Measurements from ENCODE around the gene EGFL8.

EGFL8 gene

DNA sequence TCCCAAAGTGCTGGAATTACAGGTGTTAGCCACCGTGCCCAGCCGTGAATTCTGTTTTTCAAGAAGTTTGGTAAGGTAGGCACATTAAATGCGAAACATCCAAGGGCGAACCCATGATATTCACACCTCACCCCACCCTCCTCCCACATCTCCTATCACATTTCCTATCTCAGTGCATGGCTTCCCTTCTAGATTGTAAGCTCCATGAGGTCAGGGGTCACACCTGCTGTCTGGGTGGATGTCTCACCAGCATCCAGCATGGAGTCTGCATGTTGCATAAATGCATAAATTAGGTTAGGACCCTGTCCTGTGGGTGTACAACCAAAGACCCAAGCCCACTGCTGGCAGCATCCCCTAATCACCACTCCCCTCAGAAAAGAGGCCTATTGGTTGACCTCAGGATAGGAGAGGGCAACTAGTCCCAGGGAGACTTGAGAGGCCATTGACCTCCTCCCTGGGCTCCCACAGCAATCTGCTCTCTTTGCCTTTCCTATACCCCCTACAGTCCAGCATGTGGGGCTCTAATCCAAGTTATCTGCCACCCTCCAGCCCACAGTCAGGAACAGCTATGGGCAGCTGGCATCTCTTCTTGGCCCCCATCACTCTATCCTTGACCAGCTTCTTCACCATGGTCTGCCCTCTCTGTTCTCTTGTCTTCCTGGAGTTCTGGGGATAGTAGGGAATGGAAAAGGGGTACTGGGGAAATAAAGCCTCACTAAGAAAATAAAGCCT, 16.8 kb upstream of the EGFL8 start:
- no peak for DNase-seq

DNA sequence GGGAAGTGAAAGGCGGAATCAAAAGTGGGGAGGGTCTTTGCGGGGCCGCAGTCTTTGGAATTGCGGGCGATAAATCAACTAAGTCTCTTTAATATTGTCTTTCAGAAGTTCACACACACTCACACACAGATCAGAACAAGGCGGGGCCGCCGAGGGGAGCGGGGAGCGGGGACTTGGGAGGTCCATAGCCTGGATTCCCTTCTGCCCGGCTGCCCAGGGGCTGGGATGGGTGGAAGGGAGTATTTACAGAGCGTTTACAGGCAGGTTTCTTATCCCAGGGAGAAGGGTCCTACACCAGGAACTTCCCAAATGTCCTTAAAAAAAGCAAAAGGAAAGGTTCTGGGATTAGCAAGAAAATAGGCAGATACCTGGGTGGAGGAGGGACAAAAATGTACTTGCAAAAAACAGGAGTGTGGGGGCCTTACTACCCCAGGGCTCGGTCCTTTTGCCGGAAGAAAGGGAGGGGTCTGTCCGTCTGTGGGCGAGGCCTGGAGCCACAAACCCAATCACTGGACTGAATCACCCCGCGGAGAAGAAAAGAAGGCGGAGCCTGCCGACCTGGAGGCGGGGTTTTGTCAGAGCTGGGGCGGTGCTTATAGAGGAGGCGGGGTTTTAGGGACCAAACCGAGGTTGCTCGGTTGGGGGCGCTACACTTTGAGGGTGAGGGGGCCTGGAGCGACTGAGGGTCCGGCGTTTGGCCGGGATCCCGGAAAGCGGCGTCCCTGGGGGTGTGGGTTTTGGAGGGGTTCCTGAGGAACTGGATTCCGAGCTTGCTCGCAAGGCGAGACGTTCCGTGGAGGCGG, 15.9 kb upstream of the EGFL8 start:
- no peak for DNase-seq

DNA sequence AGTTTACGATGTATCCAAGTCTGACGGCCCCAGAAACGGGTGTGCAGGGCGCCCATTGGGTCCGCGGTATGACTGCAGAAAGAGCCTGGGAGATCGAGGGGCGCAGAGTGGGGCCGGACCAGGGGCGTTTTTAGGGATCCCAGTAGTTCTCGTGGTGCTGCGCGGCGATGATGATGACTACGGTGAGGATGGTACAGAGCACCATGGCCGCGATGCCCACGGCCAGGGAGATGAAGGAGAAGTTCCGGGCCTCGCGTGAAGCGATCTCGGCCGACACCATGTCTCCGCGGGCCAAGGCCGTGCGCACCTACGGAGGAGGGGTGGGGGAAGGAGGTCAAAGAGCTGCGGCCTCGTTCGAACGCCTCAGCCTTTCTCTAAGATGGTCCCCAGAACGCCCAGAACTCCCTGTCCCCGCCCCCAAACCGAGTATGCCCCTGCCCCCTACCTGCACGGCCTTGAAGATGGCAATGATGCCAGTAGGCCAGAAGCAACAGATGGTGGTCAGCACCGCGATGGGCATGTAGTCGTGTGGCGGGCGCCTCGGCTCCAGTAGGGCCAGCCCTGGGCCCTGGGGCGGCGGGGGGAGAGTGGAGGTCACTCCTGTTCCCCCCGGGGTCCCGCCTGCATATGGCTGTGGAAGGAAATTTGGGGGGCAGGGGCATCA, 15.2 kb upstream of the EGFL8 start:
- no peak for DNase-seq

DNA sequence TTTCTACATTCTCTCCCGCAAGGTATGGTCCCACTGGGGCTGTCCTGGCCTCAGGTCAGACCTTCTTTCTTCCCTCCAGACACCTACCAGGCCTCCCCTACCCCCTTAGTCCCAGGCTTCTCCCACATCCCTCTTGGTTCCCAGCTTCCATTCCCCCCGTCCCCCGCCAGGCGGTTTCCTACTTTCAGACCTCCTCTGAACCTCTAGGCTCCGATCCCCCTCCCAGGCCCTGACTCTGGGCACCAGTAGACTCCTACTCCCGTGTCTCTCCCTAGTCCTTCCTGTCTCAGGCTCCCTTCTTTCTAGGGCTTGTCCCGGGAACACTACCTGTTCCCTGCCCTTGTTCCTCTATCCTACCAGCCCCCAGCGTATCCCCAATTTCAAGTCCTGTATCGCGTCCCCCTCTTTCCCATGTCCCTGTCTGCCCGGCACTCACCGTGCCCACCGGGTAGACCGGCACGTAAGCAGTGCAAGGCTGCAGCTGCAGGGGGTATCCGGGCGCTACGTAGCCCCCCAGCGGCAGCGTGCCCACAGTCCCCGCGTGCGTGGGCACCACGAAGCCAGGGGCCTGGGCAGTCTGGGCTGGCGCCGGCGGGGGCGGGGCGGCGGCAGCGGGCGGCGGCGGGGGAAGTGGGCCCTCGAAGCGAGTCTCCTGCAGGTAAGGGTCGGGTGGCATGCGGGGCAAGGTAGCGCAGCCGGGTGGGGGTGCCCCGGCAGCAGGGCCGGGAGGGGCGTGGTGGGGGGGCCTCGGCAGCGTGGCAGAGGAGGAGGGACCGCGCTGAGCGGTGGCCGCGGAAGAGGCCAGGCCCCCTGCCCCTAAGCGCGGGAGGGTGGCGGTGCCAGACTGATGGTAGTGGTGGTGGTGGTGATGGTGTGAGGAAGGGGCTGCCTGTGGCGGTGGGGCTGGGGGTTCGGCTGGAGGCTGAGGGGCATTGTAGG, 14.2 kb upstream of the EGFL8 start:
- no peak for DNase-seq

DNA sequence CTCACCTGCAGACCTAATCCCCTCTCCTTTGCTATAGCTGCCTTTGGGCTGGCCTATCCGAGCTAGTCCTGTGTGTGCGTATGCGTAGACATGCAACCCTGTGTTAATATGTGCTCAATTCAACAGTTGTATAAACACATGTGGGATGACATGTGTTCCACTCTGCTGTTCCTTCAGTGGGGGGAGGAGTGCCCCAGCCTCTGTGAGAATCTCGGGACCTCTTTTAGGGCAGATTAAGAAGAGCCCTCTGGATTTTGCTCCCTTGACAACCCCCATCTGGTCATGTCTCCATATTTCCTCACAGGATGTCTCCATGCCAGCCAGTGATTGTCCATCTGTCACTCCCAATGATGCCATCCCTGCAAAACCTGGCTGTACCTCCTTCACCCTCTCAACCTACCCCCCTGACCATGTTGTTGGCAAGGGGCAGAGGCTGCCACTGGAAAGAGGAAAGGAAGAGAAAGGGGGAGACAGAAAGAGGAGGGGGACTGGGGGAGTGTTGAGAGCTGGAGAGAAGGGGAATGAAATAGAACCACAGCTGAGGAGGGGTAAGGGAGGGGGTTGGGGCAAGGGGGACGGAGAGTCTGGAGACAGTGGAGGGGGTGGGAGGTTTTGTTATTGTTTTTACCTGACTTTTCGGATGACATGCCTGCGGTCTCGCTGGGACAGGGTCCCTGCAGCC, 13.1 kb upstream of the EGFL8 start:
- DNase-seq, result no peak

DNA sequence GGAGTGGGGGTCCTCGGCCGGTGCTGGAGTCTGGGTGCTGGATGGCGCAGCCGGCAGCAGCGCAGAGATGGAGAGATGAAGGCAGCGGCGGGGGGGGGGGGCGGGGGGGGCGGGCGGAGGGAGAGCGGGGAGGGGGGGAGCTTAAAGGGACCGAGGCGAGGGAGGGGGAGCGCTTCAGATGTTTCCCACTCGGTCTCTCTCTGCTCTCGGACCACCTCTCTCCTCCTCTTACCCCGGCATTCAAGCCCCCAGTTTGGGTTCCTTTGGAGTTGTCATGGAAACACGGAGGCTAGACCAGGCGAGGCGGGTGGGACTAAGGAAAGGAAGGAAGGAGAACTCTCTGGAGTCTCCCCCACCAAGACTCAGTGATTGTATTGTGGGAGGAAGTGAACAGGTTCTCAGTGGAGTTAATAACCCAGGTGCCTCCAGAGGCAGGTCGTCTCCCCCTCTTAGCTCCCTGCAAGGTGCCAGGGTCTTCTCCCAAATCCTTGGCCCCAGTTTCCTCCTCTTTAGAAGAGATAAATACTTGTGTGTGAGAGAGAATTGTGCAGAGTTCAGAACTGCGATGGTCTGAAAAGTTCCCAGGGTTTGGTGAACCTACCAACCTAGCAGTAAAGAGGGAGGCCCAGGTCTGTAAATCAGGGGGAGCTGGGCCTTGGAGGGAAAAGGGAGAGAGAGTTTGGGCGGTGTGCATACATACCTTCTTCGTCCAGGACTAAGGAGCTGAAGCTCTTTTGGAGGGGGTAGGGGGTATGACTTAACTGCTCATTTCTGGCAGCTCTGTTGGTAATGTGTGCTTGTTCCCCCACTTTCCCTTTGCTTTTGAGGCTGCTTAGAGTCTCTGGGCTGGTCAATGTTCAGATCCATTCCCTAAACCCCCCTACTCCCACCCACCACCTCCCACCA, 12.3 kb upstream of the EGFL8 start, which contains the start of gene PRRT1:
Gene PRRT1 (minus strand): TSS at position 77 of the 906 bp plus-strand sequence. CDS start 112 bp downstream, outside the sequence.
- no peak for DNase-seq

DNA sequence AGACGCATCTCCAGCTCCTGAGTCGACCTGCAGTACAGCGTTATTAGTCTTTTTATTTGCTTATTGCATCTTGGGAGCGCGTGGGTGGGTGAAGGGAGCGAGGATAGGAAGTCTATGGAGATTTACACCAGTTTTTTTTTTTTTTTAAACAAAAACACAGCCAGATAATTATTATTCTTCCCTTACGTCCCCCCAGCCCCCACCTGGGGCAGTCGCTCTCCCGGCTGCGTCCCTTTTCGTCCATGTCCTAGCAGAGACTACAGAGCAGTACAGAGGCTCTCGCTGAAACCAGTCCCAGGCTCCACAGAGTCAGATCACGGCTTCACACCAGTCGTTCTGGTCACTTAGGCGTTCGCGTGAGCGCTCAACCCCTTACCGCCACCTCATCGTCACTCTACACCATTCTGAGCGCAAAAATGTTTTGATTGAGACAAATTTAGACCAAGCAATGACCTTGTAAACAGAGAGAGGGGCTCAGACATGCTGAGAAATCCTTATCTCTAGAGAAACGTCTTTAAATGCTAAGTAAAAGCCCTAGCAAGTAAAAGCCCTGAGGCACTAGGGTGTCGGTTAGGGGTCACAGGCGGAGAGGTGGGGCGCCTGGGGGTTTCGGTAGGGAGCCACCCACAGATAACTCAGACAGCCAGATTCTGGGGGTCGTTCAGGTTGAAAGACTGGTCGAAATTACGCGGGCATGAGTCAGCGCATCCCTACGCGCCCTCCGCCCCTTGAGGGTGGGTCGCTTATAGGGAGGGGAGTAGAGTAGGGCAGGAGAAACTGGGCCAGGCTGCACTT, 11.4 kb upstream of the EGFL8 start:
- peak; percentile 31 for DNase-seq

DNA sequence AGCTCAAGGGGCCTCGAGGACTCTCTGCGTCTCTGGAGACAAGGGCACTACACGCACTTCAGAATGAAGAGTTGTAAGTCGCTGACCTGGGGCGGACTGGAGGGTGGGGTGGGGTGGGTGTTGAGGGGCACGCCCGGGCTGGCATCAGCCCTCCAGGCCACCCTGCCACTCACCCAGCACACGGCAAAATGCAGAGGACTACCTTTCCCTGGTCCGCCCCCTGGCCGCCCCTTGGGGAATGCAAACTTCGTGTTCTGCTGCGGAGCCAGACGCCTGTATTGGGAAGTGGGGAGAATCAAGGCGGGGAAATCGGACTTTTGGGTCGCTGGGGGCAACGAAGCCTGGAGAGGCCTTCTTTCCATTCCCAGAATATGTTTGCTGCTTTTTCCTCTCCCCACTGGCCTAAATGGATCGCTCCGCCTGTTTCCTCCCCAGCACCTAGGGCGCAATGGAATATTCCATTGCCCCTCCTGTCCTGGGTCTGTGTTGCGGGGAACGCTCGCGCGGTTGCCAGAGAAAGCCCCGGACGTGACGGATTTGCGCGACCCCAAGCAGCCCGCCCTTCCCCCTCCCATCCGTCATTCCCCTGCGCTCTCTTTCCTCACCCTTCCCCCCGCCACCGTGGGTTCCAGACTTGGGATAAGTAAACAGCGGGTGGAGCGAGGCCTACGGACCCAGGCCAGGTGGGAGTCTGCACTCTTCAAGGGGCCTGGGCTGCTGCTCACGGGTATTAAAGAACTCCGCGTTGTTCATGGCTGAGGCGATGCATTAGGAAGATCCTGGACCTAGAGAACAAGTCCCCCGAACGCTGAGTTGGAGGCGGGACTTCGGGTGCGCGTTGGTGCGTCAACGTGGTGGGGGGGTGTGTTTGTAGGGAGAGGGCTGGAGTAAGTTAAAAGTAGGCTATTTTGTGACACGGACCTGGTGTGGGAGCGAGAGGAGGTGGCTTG, 10.6 kb upstream of the EGFL8 start, which contains the start of gene PPT2:
Gene PPT2 (plus strand): TSS at position 578 of the 950 bp plus-strand sequence. CDS start 454 bp downstream, outside the sequence.
- peak; percentile 93 for DNase-seq

DNA sequence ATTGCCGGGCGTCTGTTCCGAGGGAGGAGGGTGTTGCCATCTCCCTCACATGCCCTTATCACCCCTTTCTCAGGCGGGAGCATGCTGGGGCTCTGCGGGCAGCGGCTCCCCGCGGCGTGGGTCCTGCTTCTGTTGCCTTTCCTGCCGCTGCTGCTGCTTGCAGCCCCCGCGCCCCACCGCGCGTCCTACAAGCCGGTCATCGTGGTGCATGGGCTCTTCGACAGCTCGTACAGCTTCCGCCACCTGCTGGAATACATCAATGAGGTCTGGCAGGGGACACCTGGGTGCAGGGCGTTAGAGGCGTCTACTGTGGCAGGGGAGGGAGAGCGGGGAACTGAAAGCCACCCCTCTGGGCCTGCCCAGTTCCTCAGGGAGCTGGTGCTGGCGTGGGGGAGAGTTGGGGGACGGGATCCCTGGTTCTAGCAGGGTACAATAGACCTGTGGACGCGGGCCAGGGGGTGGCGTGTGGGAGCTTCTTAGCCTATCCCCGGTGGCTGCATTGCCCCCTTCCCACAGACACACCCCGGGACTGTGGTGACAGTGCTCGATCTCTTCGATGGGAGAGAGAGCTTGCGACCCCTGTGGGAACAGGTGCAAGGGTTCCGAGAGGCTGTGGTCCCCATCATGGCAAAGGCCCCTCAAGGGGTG, 9.8 kb upstream of the EGFL8 start:
- DNase-seq, result peak; percentile 53

DNA sequence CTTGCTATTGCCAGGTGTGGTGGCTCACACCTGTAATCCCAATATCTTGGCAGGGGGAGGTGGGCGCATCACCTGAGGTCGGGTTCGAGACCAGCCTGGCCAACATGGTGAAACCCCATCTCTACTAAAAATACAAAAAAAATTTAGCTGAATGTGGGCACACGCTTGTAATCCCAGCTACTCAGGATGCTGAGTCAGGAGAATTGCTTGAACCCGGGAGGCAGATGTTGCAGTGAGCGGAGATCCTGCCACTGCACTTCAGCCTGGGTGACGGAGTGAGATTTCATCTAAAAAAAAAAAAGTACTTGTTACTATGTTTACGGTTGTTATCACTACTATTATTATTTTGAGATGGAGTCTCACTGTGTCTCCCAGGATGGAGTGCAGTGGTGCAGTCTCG, 7.5 kb upstream of the EGFL8 start:
- no peak for DNase-seq

DNA sequence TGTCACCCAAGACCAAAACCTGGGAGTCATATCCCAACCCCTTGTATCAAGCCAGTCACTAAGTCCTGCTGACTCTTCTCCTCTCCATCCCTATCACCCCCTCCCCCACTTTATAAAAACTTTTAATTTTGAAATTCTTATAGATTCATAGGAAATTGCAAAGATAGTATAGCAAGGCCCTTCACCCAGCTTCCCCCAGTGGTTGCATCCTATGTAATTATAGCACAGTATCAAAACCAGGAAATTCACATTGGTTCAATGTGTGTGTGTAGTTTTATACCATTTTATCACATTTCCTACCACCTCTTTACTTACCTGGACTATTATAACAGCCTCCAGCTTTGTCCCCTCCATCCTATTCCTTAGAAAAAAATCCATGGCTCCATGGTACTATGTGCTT, 6.3 kb upstream of the EGFL8 start:
- no peak for DNase-seq

DNA sequence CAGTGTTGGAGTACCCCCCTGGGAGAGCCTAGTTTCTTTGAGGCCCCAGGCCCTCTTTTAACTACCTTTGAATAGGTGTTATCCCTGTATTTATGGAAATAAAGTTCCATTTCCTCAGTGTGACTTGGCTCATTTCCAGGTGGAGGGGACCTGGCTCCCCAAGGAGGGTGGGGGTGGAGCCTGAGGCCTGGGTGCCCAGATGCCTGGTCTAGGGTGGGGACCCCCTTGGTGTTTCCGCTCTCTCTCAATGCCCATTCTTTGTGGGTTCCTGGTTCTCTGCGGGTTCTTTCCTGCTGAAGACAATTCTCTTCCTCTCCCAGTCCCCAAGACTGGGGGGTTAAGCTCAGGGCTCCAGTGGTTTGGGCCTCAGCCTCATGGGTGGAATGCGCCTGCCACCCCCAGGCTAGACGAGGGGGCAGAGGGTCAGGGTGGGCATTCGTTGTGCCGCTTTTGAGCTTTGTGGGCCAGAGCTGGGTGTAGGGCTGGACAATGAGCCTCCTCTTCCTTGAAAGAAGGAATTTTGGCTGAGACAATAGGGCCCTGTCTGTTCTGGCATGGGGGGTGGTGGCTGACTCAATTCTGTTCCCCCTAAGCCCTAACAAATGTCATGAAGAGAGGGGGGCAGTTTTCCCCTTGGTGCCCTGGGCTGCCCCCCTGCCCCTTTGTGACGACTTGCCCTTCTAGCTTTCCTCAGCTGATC, 686 bp upstream of the EGFL8 start:
- no peak for DNase-seq

DNA sequence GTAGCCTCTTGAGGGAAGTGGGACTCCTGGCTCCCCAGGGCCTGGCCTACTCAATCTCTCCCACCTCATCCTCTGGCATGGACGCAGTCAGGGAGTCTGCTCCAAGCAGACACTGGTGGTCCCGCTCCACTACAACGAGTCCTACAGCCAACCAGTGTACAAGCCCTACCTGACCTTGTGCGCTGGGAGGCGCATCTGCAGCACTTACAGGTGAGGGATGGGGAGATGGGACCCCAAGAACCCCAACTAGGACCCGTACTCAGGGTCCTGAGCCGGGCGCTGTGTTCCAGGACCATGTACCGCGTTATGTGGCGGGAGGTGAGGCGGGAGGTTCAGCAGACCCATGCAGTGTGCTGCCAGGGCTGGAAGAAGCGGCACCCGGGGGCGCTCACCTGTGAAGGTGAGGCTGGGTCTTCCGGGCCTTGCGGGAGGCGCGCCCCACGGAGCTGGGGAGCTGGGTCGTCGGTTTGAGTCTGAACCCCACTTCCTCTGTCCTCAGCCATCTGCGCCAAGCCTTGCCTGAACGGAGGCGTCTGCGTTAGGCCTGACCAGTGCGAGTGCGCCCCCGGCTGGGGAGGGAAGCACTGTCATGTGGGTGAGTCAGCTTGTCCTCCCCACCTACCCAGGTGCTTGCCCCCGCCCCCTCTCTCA, 2.1 kb downstream of the EGFL8 start:
- DNase-seq, result no peak

DNA sequence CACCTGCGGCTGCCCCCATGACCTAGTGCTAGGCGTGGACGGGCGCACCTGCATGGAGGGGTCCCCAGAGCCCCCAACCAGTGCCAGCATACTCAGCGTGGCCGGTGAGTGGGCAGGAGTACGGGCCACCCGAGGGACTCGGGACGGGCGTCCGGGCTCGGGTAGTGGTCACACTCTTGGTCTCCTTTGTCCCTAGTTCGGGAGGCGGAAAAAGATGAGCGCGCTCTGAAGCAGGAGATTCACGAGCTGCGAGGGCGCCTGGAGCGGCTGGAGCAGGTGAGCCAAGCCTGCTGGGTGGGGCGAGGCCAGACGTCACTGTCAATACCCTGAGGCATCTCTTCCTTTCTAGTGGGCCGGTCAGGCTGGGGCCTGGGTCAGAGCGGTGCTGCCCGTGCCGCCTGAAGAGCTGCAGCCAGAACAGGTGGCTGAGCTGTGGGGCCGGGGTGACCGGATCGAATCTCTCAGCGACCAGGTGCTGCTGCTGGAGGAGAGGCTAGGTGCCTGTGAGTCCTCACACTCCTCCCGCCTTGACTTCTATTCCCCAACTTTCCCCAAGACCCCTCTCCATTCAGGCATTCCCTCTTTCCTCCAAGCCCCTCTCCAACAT, 2.9 kb downstream of the EGFL8 start:
- no peak for DNase-seq

DNA sequence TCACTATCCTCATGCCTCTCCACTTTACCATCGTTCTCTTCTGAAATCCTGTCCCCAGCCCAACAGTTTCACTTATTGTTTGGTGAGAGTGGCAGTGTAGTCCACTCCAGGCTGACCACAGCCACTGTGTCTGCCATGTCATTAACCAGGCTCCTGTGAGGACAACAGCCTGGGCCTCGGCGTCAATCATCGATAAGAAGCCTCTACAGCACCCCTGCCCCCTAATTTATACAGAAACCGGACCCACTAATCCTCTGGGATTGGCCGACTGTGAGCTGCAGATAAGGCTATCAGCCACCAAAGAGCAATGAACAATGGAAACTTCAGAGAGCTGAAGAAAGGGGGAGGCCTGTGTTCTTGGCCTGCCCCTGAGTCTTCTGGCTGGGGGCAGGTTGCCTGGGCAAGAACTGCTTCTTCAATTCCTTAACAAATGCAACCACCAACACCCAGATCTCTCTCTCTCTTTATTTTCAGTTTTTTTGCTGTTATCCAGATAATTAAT, 3.4 kb downstream of the EGFL8 start:
- DNase-seq, result no peak

DNA sequence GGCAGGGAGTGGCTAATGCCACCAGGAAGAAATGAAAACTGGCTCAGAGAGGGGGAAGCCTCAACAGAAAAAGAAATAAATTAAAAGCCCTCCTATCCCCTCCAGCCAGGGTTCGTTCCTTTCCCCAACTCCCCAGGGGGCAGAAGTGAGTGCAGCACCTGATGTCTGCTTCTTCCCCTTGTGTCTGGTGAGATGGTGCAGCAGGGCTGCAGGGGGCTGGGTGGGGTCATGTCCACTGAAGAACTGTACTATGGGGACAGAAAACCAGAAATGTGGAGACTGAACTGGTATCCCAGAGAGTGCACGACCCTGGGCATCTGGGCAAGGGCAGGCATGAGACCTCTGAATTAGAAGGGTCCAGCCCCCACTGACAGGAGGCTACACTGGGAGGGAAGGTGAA, 4.0 kb downstream of the EGFL8 start:
- no peak for DNase-seq

Data from HCEC 1CT (cell line).